Activated naive CD4-positive, alpha-beta T cell treated with anti-CD3 and anti-CD28 coated beads, Interleukin-2, amount 10 ng/mL, durations not matched to agents 7 days and 5 days (primary cell): ENCODE results near the gene MYH10.

Experiments
- CTCF ChIA-PET: fragments of 350-600 bp; sonication (Branson Sonifier 250); formaldehyde crosslinking; loops from one replicate; lab custom pipeline; 2021; ENCODE audit warnings: antibody characterized with exemption; lab: Charles Lee
- DNase-seq: peaks from one replicate; pipeline ENCODE4 v3.0.0-alpha.2; 2020
- H3K27ac Mint-ChIP-seq: one replicate; pipeline ENCODE4 v1.8.0; 2021; ENCODE audit warnings: mild to moderate bottlenecking, moderate library complexity, mixed read lengths
- H3K27me3 Mint-ChIP-seq: one replicate; pipeline ENCODE4 v1.8.0; 2021; ENCODE audit warnings: mild to moderate bottlenecking, mixed read lengths
- H3K36me3 Mint-ChIP-seq: one replicate; pipeline ENCODE4 v1.8.0; 2021; ENCODE audit warnings: mixed read lengths
- H3K4me1 Mint-ChIP-seq: one replicate; pipeline ENCODE4 v1.8.0; 2021; ENCODE audit warnings: mixed read lengths
- H3K4me3 Mint-ChIP-seq: one replicate; pipeline ENCODE4 v1.8.0; 2021; ENCODE audit warnings: mild to moderate bottlenecking, moderate library complexity, mixed read lengths
- H3K9me3 Mint-ChIP-seq: one replicate; pipeline ENCODE4 v1.8.0; 2021; ENCODE audit warnings: mixed read lengths

Gene MYH10

GRCh38 chr17:8630227-8630801 is at the start of gene MYH10:
Gene MYH10, minus strand, starts transcription at chr17:8630725. Its CDS starts 7,479 bp downstream, at chr17:8623246.
- peaks cover 3% of the 10 kb centered on the region for H3K36me3 Mint-ChIP-seq
- peaks cover 17% of the 10 kb centered on the region for H3K4me1 Mint-ChIP-seq
- DNase-seq = no peak
- H3K27ac Mint-ChIP-seq = no peak within 1 kb of the TSS
- H3K27me3 Mint-ChIP-seq = peaks cover 63% of the 10 kb centered on the region
- H3K4me3 Mint-ChIP-seq = peak within 1 kb of the TSS; percentile 96
- CTCF ChIA-PET = no interaction called here
- H3K9me3 Mint-ChIP-seq = no peaks in the 10 kb centered on the region

GRCh38 chr17:8679126-8679525 is 48.6 kb upstream of the MYH10 start:
- CTCF ChIA-PET = no interaction called here
- peaks cover 16% of the 10 kb centered on the region for H3K27me3 Mint-ChIP-seq
- H3K9me3 Mint-ChIP-seq = no peaks in the 10 kb centered on the region
- no peak for DNase-seq
- H3K36me3 Mint-ChIP-seq = no peaks in the 10 kb centered on the region
- no peak overlapping the region for H3K27ac Mint-ChIP-seq
- no peak overlapping the region for H3K4me3 Mint-ChIP-seq
- no peaks in the 10 kb centered on the region for H3K4me1 Mint-ChIP-seq

DNA sequence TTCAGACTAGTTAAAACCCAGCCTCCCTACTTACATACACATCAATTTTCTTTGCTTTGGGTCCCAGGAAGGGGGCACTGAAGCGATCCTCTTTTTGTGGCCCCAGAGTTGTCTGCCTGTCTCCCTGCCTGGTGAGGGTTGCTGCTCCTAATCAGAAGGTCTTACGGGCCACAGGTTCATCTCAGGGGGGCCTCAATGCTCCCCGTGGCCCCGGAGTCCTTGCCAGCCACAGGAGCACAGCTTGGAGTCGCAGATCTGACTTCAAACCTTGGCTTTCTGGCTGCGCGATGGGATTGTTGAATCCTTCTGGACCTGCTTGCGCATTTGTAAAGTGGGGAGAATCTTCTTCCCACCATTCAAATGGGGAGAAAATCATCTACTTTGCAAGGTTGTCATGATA is 44.8 kb upstream of the MYH10 start:
- DNase-seq = no peak
- no peaks in the 10 kb centered on the region for H3K4me1 Mint-ChIP-seq
- H3K9me3 Mint-ChIP-seq = no peaks in the 10 kb centered on the region
- H3K27me3 Mint-ChIP-seq = peaks cover 22% of the 10 kb centered on the region
- no peaks in the 10 kb centered on the region for H3K36me3 Mint-ChIP-seq
- H3K27ac Mint-ChIP-seq = no peak overlapping the region
- no peak overlapping the region for H3K4me3 Mint-ChIP-seq
- CTCF ChIA-PET = no interaction called here

GRCh38 chr17:8674344-8675305 is 44.1 kb upstream of the MYH10 start:
- Mint-ChIP-seq H3K27ac (no peak overlapping the region), H3K9me3 (no peaks in the 10 kb centered on the region), H3K36me3 (no peaks in the 10 kb centered on the region), H3K4me3 (no peak overlapping the region), H3K4me1 (no peaks in the 10 kb centered on the region), H3K27me3 (peaks cover 22% of the 10 kb centered on the region)
- DNase-seq = no peak
- CTCF ChIA-PET = no interaction called here

DNA sequence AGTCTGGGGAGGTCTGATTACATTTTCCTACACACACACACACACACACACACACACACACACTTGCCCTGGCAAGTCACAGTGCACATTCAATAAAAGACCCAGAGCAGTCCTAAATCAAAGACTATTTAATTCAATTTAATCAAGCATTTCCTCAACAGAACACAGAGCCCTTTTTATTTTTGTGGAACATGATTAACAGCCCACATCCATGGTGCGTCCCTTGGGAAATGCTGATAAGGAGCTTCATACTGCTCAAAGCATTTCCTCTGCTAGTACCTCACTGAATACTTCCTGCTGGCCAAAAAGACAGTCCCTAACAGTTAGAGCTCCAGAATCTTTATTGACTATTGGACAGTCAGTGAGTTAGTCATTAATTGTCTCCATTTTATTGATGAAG is 43.1 kb upstream of the MYH10 start:
- Mint-ChIP-seq H3K9me3 (no peaks in the 10 kb centered on the region), H3K27ac (no peak overlapping the region), H3K4me3 (no peak overlapping the region), H3K4me1 (no peaks in the 10 kb centered on the region), H3K36me3 (no peaks in the 10 kb centered on the region), H3K27me3 (peaks cover 22% of the 10 kb centered on the region)
- CTCF ChIA-PET = no interaction called here
- no peak for DNase-seq

GRCh38 chr17:8672326-8672725 is 41.8 kb upstream of the MYH10 start:
- Mint-ChIP-seq H3K36me3 (no peaks in the 10 kb centered on the region), H3K4me3 (no peak overlapping the region), H3K27me3 (peaks cover 26% of the 10 kb centered on the region), H3K9me3 (no peaks in the 10 kb centered on the region), H3K4me1 (no peaks in the 10 kb centered on the region), H3K27ac (no peak overlapping the region)
- DNase-seq = no peak
- CTCF ChIA-PET = no interaction called here

- no peak overlapping the region for H3K4me3 Mint-ChIP-seq
- H3K27ac Mint-ChIP-seq = no peak overlapping the region
- CTCF ChIA-PET = interaction anchor here (0.7 kb wide), 1 partner anchor 344 kb away, joined by 3 read pairs; no protein-coding TSS in a partner anchor
- H3K9me3 Mint-ChIP-seq = no peaks in the 10 kb centered on the region
- no peaks in the 10 kb centered on the region for H3K36me3 Mint-ChIP-seq
- H3K4me1 Mint-ChIP-seq = no peaks in the 10 kb centered on the region
- peaks cover 20% of the 10 kb centered on the region for H3K27me3 Mint-ChIP-seq
- no peak for DNase-seq
Measured at GRCh38 chr17:8670421-8670820, 39.9 kb upstream of the MYH10 start.

DNA sequence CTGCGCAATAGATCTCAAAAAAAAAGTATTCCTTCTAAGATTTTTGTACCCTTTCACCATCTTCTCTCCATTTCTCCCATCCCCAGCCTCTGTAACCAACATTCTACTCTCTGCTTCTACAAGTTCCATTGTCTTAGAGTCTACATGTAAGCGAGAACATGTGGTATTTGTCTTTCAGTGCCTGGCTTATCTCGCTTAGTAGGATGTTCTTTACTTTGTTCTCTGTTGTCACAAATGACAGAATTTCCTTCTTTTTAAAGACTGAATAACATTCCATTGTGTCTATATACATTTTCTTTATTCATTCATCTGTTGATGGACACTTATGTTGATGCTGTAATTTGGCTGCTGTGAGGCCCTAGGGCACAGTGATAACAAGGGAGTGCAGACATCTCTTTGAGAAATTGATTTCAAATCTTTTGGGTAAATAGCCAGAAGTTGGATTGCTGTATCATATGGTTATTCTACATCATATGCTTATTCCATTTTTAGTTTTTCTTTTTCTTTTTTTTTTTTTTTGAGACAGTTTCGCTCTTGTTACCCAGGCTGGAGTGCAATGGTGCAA is 37.7 kb upstream of the MYH10 start:
- Mint-ChIP-seq H3K36me3 (no peaks in the 10 kb centered on the region), H3K27me3 (peaks cover 7% of the 10 kb centered on the region), H3K9me3 (no peaks in the 10 kb centered on the region), H3K4me1 (no peaks in the 10 kb centered on the region), H3K4me3 (no peak overlapping the region), H3K27ac (no peak overlapping the region)
- CTCF ChIA-PET = no interaction called here
- no peak for DNase-seq

DNA sequence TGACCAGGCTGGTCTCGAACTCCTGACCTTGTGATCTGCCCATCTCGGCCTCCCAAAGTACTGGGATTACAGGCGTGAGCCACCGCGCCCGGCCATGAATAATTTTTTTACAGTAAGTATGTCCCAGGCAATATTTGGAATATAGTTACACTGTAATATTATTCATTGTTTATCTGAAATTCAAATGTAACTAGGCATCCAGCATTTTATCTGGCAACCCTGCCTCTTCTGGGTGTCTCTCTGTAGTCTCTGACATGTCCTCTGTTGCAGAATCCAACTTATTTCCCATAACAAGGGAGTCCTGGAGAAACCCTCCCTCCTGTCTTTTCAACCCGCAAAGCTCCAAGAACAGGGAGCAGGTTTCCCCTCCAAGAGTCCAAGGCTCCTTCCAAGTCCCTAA is 36.9 kb upstream of the MYH10 start:
- no peak for DNase-seq
- H3K27ac Mint-ChIP-seq = no peak overlapping the region
- CTCF ChIA-PET = no interaction called here
- no peak overlapping the region for H3K4me3 Mint-ChIP-seq
- H3K9me3 Mint-ChIP-seq = no peaks in the 10 kb centered on the region
- H3K4me1 Mint-ChIP-seq = no peaks in the 10 kb centered on the region
- no peaks in the 10 kb centered on the region for H3K36me3 Mint-ChIP-seq
- peaks cover 5% of the 10 kb centered on the region for H3K27me3 Mint-ChIP-seq

DNA sequence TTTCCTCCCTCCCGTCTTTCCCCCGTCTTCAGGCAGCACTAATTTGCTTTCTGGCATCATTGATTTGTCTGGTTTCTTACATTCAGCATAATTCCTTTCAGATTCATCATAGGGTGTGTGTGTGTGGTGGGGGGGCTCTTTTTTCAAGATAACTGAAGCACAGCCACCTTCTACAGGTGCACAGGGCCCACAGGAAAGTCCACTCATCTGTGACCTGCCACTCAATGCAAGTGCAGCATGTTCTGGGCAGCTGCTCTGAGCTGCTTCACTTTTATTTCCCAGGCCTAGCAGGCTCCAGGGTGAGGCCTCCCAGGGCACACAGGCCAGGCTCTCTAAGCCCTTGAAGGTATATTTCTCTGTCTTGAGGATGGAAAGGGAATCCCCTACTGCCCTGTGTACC is 35.2 kb upstream of the MYH10 start:
- CTCF ChIA-PET = no interaction called here
- no peak overlapping the region for H3K27ac Mint-ChIP-seq
- H3K27me3 Mint-ChIP-seq = peaks cover 12% of the 10 kb centered on the region
- H3K4me3 Mint-ChIP-seq = no peak overlapping the region
- H3K36me3 Mint-ChIP-seq = no peaks in the 10 kb centered on the region
- H3K4me1 Mint-ChIP-seq = no peaks in the 10 kb centered on the region
- H3K9me3 Mint-ChIP-seq = peaks cover 2% of the 10 kb centered on the region
- no peak for DNase-seq

DNA sequence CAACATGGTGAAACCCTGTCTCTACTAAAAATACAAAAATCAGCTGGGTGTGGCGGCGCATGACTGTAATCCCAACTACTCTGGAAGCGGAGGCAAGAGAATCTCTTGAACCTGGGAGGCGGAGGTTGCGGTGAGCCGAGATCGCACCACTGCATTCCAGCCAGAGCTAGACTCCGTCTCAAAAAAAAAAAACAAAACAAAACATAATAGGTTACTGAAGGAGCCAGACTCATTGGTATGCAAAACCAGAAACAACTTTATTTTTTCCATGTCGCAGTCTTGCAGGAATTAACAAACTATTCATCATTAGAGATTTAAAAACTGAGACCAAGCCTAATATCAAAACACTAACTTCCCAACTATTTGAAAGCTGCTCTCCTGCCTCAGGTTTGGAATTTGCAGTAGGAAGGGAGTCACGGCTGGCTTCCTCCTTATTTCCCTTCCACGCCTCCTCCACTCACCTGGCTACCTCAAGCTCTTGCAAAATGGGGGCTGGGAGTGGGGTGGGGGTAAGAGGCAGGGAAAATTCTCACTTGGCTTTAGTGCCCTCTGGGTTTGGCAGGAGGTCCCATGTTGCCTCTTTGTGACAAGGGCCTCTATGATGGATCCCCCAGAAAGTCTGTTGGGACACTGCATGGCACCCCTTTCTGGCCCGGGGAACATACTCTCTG is 34.1 kb upstream of the MYH10 start:
- Mint-ChIP-seq H3K27me3 (peaks cover 13% of the 10 kb centered on the region), H3K4me3 (no peak overlapping the region), H3K36me3 (no peaks in the 10 kb centered on the region), H3K27ac (no peak overlapping the region), H3K4me1 (no peaks in the 10 kb centered on the region), H3K9me3 (peaks cover 2% of the 10 kb centered on the region)
- CTCF ChIA-PET = interaction anchor here (0.6 kb wide), 1 partner anchor 255 kb away, joined by 3 read pairs; no protein-coding TSS in a partner anchor
- no peak for DNase-seq

DNA sequence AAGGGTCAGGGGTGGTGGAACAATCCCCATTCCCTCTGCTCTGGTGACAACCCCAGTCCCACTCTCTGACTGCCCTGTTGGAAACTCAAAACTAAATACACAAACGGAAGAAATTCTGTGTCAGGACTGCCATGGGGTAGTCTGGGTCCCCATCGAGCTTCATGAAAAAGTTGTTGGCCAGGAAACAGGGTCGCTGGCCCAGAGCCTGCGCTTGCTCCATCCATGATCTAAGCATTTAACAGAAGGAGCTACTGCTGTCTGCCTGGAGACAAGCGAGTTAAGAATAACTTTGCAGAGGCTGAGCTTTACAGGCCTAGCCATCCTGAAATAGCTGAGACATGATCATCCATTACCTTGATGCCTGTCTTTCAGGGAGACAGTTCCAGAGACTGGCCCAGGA is 32.4 kb upstream of the MYH10 start:
- no peak overlapping the region for H3K4me3 Mint-ChIP-seq
- CTCF ChIA-PET = interaction anchor here (0.9 kb wide), 1 partner anchor 363 kb away, joined by 7 read pairs; no protein-coding TSS in a partner anchor
- H3K36me3 Mint-ChIP-seq = no peaks in the 10 kb centered on the region
- H3K4me1 Mint-ChIP-seq = no peaks in the 10 kb centered on the region
- H3K27me3 Mint-ChIP-seq = peaks cover 13% of the 10 kb centered on the region
- H3K27ac Mint-ChIP-seq = no peak overlapping the region
- H3K9me3 Mint-ChIP-seq = peaks cover 2% of the 10 kb centered on the region
- no peak for DNase-seq

DNA sequence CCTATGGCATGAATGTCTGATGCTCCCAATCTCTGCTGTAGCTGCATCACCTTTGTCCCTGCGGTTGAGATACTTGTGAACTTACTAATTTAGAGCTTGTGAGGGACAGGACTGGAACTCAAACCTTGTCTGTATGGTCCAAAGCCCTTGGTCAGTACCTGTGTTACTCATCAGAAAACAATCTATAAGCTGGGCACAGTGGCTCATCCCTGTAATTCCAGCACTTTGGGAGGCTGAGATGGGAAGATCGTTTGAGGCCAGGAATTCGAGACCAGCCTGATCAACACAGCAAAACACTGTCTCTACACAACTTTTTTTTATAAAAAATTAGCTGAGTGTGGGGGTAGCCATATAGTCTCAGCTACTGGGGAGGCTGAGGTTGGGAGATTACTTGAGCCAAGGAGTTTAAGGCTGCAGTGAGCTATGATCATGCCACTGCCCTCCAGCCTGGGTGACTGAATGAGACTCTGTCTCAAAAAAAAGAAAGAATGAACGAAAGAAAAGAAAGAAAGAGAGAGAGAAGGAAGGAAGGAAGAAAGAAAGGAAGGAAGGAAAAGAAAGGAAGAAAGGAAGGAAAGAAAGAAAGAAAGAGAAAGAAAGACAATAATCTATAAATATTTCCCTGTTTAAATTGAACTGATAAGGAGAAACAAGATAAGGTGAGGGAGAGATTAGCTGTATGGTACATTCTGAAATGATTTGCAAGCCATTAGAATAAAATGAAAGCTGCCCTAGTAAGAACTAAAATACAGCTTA is 31.7 kb upstream of the MYH10 start:
- Mint-ChIP-seq H3K4me3 (no peak overlapping the region), H3K36me3 (no peaks in the 10 kb centered on the region), H3K9me3 (peaks cover 2% of the 10 kb centered on the region), H3K27ac (no peak overlapping the region), H3K4me1 (no peaks in the 10 kb centered on the region), H3K27me3 (peaks cover 10% of the 10 kb centered on the region)
- DNase-seq = no peak
- CTCF ChIA-PET = interaction anchor here (0.9 kb wide), 1 partner anchor 364 kb away, joined by 7 read pairs; no protein-coding TSS in a partner anchor
